Natural killer cell (primary cell): Measurements from ENCODE around the gene STX2. TPM values are rescaled to one million over a fixed set of nuclear protein-coding genes. Genes with fewer than 3 reads are reported as not detected.
A peak's percentile ranks its signal among the peaks of the same experiment; 100 is the strongest.
"Not testable (repeated sequence)": the region's sequence is repeated elsewhere in the genome, so short reads cannot be mapped to it uniquely, and the experiment has no call there.

Experiments used
- ATAC-seq, 3 donors: fragments of 150-1000 bp in 2 of 3; fragments of 200-7000 bp in 1 of 3; cut with Tn5 transposase; 1 replicate in 1 of 3; 2 replicates in 2 of 3; pipeline ENCODE4 v1.10.0; 2021; ENCODE audit warnings: mild to moderate bottlenecking in 2 of 3, moderate library complexity in 2 of 3
- DNase-seq, 2 donors: peaks; one replicate each; pipeline versions ENCODE4 v3.0.0 to v3.0.0-alpha.2; 2013 to 2021; ENCODE audit warnings: mixed read lengths in 1 of 2
- H3K27ac ChIP-seq: one replicate; pipeline ENCODE4 v1.5.1; 2013; ENCODE audit warnings: mild to moderate bottlenecking, low read length
- H3K27me3 ChIP-seq: one replicate; pipeline ENCODE4 v1.6.1; 2013; ENCODE audit warnings: low read length; ENCODE audit not compliant: control insufficient read depth, insufficient read depth
- H3K36me3 ChIP-seq: one replicate; pipeline ENCODE4 v1.6.1; 2013; ENCODE audit warnings: low read length; ENCODE audit not compliant: control insufficient read depth, insufficient read depth
- H3K4me1 ChIP-seq: one replicate; pipeline ENCODE4 v1.6.1; 2013; ENCODE audit warnings: low read length; ENCODE audit not compliant: control insufficient read depth, insufficient read depth
- H3K4me3 ChIP-seq: one replicate; pipeline ENCODE4 v1.5.1; 2013; ENCODE audit warnings: low read length
- H3K9me3 ChIP-seq: one replicate; pipeline ENCODE4 v1.6.1; 2013; ENCODE audit warnings: low read length; ENCODE audit not compliant: control insufficient read depth, insufficient read depth
- H3K27ac Mint-ChIP-seq, 2 donors: one replicate each; pipeline ENCODE4 v1.8.0; 2022; ENCODE audit warnings: mild to moderate bottlenecking in 2 of 2, mixed read lengths in 2 of 2, moderate library complexity in 1 of 2
- H3K27me3 Mint-ChIP-seq, 2 donors: one replicate each; pipeline ENCODE4 v1.8.0; 2022; ENCODE audit warnings: low read depth in 2 of 2, mixed read lengths in 2 of 2
- H3K36me3 Mint-ChIP-seq: one replicate; pipeline ENCODE4 v1.8.0; 2022; ENCODE audit warnings: mixed read lengths
- H3K4me1 Mint-ChIP-seq, 2 donors: one replicate each; pipeline ENCODE4 v1.8.0; 2022; ENCODE audit warnings: mixed read lengths in 2 of 2
- H3K4me3 Mint-ChIP-seq: one replicate; pipeline ENCODE4 v1.8.0; 2022; ENCODE audit warnings: mild to moderate bottlenecking, moderate library complexity, mixed read lengths
- H3K9me3 Mint-ChIP-seq, 2 donors: one replicate each; pipeline ENCODE4 v1.8.0; 2022; ENCODE audit warnings: mixed read lengths in 2 of 2
- WGBS: methylation state at CpG from one replicate; pipeline ENCODE4 v1.1.7; 2013; ENCODE audit warnings: missing lambda C conversion rate; ENCODE audit not compliant: insufficient coverage; 5-methylcytosine and 5-hydroxymethylcytosine counted together
- intact Hi-C: fragments of 100-400 bp; cut with micrococcal nuclease; formaldehyde crosslinking; loops from one replicate; pipeline ENCODE4 v1.14.2; 2022
- total RNA-seq, 4 donors: library from RNA; stranded (reverse); fragments of 120-200 nt in 1 of 4; gene quantifications; one replicate each; pipeline versions ENCODE4 v1.2.3 to v1.2.4, GENCODE V29; 2013 to 2022
- TF ChIP-seq, protein P1 (sequence below): fragments of 200-600 bp; IDR thresholded peaks from one replicate; pipeline ENCODE4 v1.8.0; 2022; ENCODE audit warnings: antibody characterized with exemption

STX2 gene
- total RNA-seq, 3 donors from 2014 or later (not counting 1 experiment from before 2014, with no cell fraction given): 7.9 to 14.4 (median 14.1) TPM

DNA sequence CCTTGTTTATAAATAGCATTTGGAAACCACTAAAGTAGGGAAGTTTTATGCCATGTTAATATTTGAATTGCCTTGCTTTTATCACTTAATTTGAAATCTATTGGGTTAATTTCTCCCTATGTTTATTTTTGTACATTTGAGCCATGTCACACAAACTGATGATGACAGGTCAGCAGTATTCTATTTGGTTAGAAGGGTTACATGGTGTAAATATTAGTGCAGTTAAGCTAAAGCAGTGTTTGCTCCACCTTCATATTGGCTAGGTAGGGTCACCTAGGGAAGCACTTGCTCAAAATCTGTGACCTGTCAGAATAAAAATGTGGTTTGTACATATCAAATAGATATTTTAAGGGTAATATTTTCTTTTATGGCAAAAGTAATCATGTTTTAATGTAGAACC is 37.2 kb upstream of the STX2 start:
- Mint-ChIP-seq H3K4me3 (no peak overlapping the region), H3K27me3 (no peaks in the 10 kb centered on the region), H3K27ac (peak overlapping the region in 1 of 2 donors; percentile 24), H3K36me3 (peaks cover 30% of the 10 kb centered on the region), H3K4me1 (peaks cover 35 to 58% of the 10 kb centered on the region in 2 donors), H3K9me3 (no peaks in the 10 kb centered on the region)
- ATAC-seq: no peak
- Histone ChIP-seq H3K9me3 (no peaks in the 10 kb centered on the region), H3K27ac (no peak overlapping the region), H3K4me1 (peaks cover 30% of the 10 kb centered on the region), H3K36me3 (peaks cover 44% of the 10 kb centered on the region), H3K4me3 (no peak overlapping the region), H3K27me3 (no peaks in the 10 kb centered on the region)
- no peak for DNase-seq
- TF ChIP-seq, protein P1, sequence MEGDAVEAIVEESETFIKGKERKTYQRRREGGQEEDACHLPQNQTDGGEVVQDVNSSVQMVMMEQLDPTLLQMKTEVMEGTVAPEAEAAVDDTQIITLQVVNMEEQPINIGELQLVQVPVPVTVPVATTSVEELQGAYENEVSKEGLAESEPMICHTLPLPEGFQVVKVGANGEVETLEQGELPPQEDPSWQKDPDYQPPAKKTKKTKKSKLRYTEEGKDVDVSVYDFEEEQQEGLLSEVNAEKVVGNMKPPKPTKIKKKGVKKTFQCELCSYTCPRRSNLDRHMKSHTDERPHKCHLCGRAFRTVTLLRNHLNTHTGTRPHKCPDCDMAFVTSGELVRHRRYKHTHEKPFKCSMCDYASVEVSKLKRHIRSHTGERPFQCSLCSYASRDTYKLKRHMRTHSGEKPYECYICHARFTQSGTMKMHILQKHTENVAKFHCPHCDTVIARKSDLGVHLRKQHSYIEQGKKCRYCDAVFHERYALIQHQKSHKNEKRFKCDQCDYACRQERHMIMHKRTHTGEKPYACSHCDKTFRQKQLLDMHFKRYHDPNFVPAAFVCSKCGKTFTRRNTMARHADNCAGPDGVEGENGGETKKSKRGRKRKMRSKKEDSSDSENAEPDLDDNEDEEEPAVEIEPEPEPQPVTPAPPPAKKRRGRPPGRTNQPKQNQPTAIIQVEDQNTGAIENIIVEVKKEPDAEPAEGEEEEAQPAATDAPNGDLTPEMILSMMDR: no peak
- intact Hi-C loops: no loop called here

DNA sequence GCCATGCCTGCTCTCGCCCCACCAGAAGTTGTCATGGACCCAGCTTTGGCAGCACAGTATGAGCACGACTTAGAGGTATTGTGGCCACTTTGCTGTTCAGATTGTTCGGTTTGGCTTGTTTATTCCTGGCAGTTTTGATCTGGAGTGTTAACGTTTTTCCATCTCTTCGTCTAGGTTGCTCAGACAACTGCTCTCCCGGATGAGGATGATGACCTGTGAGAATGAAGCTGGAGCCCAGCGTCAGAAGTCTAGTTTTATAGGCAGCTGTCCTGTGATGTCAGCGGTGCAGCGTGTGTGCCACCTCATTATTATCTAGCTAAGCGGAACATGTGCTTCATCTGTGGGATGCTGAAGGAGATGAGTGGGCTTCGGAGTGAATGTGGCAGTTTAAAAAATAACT is 36.7 kb upstream of the STX2 start:
- ATAC-seq, H3K9me3 Mint-ChIP-seq, H3K27ac ChIP-seq, H3K4me3 ChIP-seq, H3K27me3 Mint-ChIP-seq, intact Hi-C loops, H3K27me3 ChIP-seq, H3K9me3 ChIP-seq, H3K27ac Mint-ChIP-seq, H3K4me3 Mint-ChIP-seq, DNase-seq: not testable (repeated sequence)
- WGBS: 97% methylated on average over 11 of the region's 11 CpGs
- Histone ChIP-seq H3K4me1 (peaks cover 34% of the 10 kb centered on the region), H3K36me3 (peaks cover 44% of the 10 kb centered on the region)
- peaks cover 30% of the 10 kb centered on the region for H3K36me3 Mint-ChIP-seq
- peaks cover 35 to 55% of the 10 kb centered on the region in 2 donors for H3K4me1 Mint-ChIP-seq

DNA sequence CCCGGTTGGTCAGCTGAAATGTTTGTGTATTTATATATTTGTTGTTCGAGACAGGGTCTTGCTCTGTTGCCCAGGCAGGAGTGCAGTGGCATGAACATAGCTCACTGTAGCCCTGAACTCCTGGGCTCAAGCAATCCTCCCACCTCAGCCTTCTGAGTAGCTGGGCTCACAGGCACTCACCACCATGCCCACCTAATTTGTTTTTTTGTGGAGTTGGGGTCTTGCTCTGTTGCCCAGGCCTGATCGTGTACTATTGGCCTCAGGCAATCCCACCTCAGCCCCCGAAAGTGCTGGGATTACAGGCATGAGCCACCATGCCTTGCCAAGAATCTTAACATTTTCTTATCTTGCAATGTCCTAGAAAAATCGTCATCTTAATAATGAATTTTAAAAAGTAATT is 36.1 kb upstream of the STX2 start:
- Mint-ChIP-seq H3K9me3 (no peaks in the 10 kb centered on the region), H3K27me3 (no peaks in the 10 kb centered on the region), H3K27ac (no peak overlapping the region), H3K4me3 (no peak overlapping the region), H3K4me1 (peaks cover 32 to 53% of the 10 kb centered on the region in 2 donors), H3K36me3 (peaks cover 30% of the 10 kb centered on the region)
- H3K27ac ChIP-seq: no peak overlapping the region
- no peak for ATAC-seq
- TF ChIP-seq, protein P1: no peak
- no peak overlapping the region for H3K4me3 ChIP-seq
- 92% methylated on average over 5 of the region's 5 CpGs for WGBS
- peaks cover 44% of the 10 kb centered on the region for H3K36me3 ChIP-seq
- H3K27me3 ChIP-seq: no peaks in the 10 kb centered on the region
- no peaks in the 10 kb centered on the region for H3K9me3 ChIP-seq
- peaks cover 30% of the 10 kb centered on the region for H3K4me1 ChIP-seq
- no peak for DNase-seq
- intact Hi-C loops: no loop called here

DNA sequence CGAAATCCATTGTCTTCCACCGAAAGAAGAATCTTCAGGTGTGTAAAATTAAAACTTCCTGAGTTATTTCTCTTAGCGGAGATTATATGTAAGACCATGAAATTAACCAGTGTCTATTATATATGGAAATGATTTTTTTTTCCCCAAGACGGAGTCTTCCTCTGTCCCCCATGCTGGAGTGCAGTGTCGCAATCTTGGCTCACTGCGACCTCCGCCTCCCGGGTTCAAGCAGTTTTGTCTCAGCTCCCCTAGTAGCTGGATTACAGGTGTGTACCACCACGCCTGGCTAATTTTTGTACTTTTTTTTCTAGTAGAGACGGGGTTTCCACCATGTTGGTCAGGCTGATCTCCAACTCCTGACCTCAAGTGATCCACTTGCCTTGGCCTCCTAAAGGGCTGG is 35.6 kb upstream of the STX2 start:
- peaks cover 28 to 49% of the 10 kb centered on the region in 2 donors for H3K4me1 Mint-ChIP-seq
- intact Hi-C loops: no loop called here

More for the DNA sequence above, 35.6 kb upstream of the STX2 start:
- Mint-ChIP-seq H3K4me3 (no peak overlapping the region), H3K27ac (peak overlapping the region in 1 of 2 donors; percentile 84), H3K9me3 (no peaks in the 10 kb centered on the region), H3K27me3 (no peaks in the 10 kb centered on the region), H3K36me3 (peaks cover 30% of the 10 kb centered on the region)
- Histone ChIP-seq H3K4me3 (no peak overlapping the region), H3K4me1 (peaks cover 25% of the 10 kb centered on the region), H3K36me3 (peaks cover 44% of the 10 kb centered on the region), H3K27ac (no peak overlapping the region), H3K27me3 (no peaks in the 10 kb centered on the region), H3K9me3 (no peaks in the 10 kb centered on the region)
- ATAC-seq: no peak
- WGBS: 94% methylated on average over 9 of the region's 10 CpGs
- TF ChIP-seq, protein P1: no peak
- no peak for DNase-seq
